Hepatocyte (in vitro differentiated cells): ENCODE data around the gene GFY.

Source experiments
- CTCF ChIP-seq: fragments of 200-600 bp; sonication (generic); IDR thresholded peaks from 2 replicates; pipeline ENCODE4 v1.5.1; 2016; ENCODE audit warnings: antibody characterized with exemption, mild to moderate bottlenecking; ENCODE audit not compliant: poor library complexity
- EZH2 ChIP-seq: fragments of 200-600 bp; sonication (generic); IDR thresholded peaks from 2 replicates; pipeline ENCODE4 v1.6.1; 2016; ENCODE audit warnings: antibody characterized with exemption, mild to moderate bottlenecking, borderline replicate concordance
- EZH2phosphoT487 ChIP-seq: fragments of 200-600 bp; sonication (generic); IDR thresholded peaks from one replicate; pipeline ENCODE4 v1.6.1; 2018; ENCODE audit warnings: antibody characterized with exemption, mild to moderate bottlenecking, low read depth, moderate library complexity; ENCODE audit not compliant: unreplicated experiment, severe bottlenecking

GRCh38 chr19:49442354-49442753 is 17.2 kb downstream of the GFY start:
- TF ChIP-seq CTCF (no peak), EZH2 (no peak), EZH2phosphoT487 (no peak)
